ENCODE data around the gene DOCK2.

DOCK2 gene

GRCh38 chr5:169875731-169876130 is 238.7 kb downstream of the DOCK2 start (continued):
- no peak for TF ChIP-seq ZNF223 (tag by site-specific recombination; IDR thresholded peaks at IDR 0.05)
- TF ChIP-seq KLF10 (tag by site-specific recombination; IDR thresholded peaks at IDR 0.05), result no peak
- no peak for TF ChIP-seq ZSCAN30 (tag by site-specific recombination; IDR thresholded peaks at IDR 0.05)
- no peak for TF ChIP-seq ZFHX2 (tag by site-specific recombination; conservative IDR thresholded peaks at IDR 0.05)
- no peak for TF ChIP-seq SETDB1 (IDR thresholded peaks at IDR 0.05; ENCODE audit: insufficient read length, low read length)
- no peak for TF ChIP-seq ZBTB48 (tag by site-specific recombination; IDR thresholded peaks at IDR 0.05)
- no peak for TF ChIP-seq ZNF792 (tag by site-specific recombination; IDR thresholded peaks at IDR 0.05)
- no peak for TF ChIP-seq ZBTB20 (tag by site-specific recombination; IDR thresholded peaks at IDR 0.05)

- Histone ChIP-seq H3K27ac (ENCODE audit: extremely low read depth, low read depth, low read length) (no peak overlapping the region), H3K4me1 (ENCODE audit: control insufficient read depth, insufficient read depth, low read length) (no peaks in the 10 kb centered on the region), H3K9me3 (ENCODE audit: control insufficient read depth, insufficient read depth, low read depth, low read length) (no peaks in the 10 kb centered on the region), H3K4me3 (ENCODE audit: low read depth, low read length) (no peak overlapping the region), H3K36me3 (ENCODE audit: control insufficient read depth in 2 of 2, insufficient read depth in 1 of 2, low read length in 2 of 2) (no peaks in the 10 kb centered on the region)
- no peak for TF ChIP-seq ZEB2 (tag by site-specific recombination; IDR thresholded peaks at IDR 0.05)
- no peak for TF ChIP-seq ZNF488 (tag by site-specific recombination; IDR thresholded peaks at IDR 0.05)
- no peak for TF ChIP-seq SETDB1 (IDR thresholded peaks at IDR 0.05; ENCODE audit: insufficient read length, low read length)
- TF ChIP-seq ZNF610 (tag by site-specific recombination; IDR thresholded peaks at IDR 0.05; ENCODE audit: borderline replicate concordance), result no peak
- TF ChIP-seq ZNF664 (tag by site-specific recombination; IDR thresholded peaks at IDR 0.05), result no peak
- TF ChIP-seq KLF16 (tag by site-specific recombination; IDR thresholded peaks at IDR 0.05), result no peak
- no peak for TF ChIP-seq ZFP37 (tag by site-specific recombination; IDR thresholded peaks at IDR 0.05)
- TF ChIP-seq ZBTB11 (tag by site-specific recombination; conservative IDR thresholded peaks at IDR 0.05; ENCODE audit: low read depth), result no peak
- TF ChIP-seq ZBTB7A (tag by site-specific recombination; IDR thresholded peaks at IDR 0.05; ENCODE audit: low read depth), result no peak
- TF ChIP-seq MZF1 (tag by site-specific recombination; IDR thresholded peaks at IDR 0.05; ENCODE audit: borderline replicate concordance), result no peak
- TF ChIP-seq ZNF529 (tag by site-specific recombination; IDR thresholded peaks at IDR 0.05; ENCODE audit: insufficient replicate concordance), result no peak
- TF ChIP-seq ZNF311 (tag by site-specific recombination; IDR thresholded peaks at IDR 0.05; ENCODE audit: borderline replicate concordance), result no peak
- no peak for TF ChIP-seq ZNF202 (tag by site-specific recombination; IDR thresholded peaks at IDR 0.05; ENCODE audit: borderline replicate concordance)
- no peak for TF ChIP-seq KLF1 (tag by site-specific recombination; IDR thresholded peaks at IDR 0.05)
- TF ChIP-seq PBX3 (CRISPR knock-in tag; IDR thresholded peaks at IDR 0.05), result no peak
- TF ChIP-seq ZNF596 (tag by site-specific recombination; IDR thresholded peaks at IDR 0.05), result no peak
- no peak for TF ChIP-seq ZNF654 (tag by site-specific recombination; IDR thresholded peaks at IDR 0.05; ENCODE audit: low read depth)
- no peak for TF ChIP-seq SCRT1 (tag by site-specific recombination; IDR thresholded peaks at IDR 0.05; ENCODE audit: borderline replicate concordance)
- ChIA-PET CTCF (interaction anchor here (0.6 kb wide), 1 partner anchor 1477 kb away, joined by 3 read pairs; no protein-coding TSS in a partner anchor), POLR2A (no interaction called here)
Observed at GRCh38 chr5:169876386-169876785, 239.3 kb downstream of the DOCK2 start.

All from HEK293 (cell line).